Stimulated activated CD4-positive, alpha-beta T cell treated with anti-CD3 and anti-CD28 coated beads, Interleukin-15, amount 100 ng/mL, for 48 hours (primary cell): ENCODE data around the gene ASIC1.

Experiments used
- DNase-seq, 2 donors: peaks; one replicate each; pipeline ENCODE4 v3.0.0-alpha.2; 2020; ENCODE audit warnings: low read depth in 2 of 2

The ASIC1 gene

GRCh38 chr12:50084775-50085614 is 27.6 kb downstream of the ASIC1 start, which contains the start of gene SMARCD1:
TSS of gene SMARCD1 (plus strand) at chr12:50085342. CDS start at chr12:50085370, 28 bp downstream.
- DNase-seq: peak; percentile 75 to 83

GRCh38 chr12:50085615-50086072 is 28.2 kb downstream of the ASIC1 start:
- DNase-seq: peak in 1 of 2 donors; percentile 22

- DNase-seq: no peak
Measured at GRCh38 chr12:50086148-50086547, 28.8 kb downstream of the ASIC1 start.

- DNase-seq: no peak
Measured at GRCh38 chr12:50087151-50087550, 29.8 kb downstream of the ASIC1 start.

GRCh38 chr12:50087995-50088394 is 30.6 kb downstream of the ASIC1 start:
- DNase-seq: no peak

GRCh38 chr12:50088577-50089335 is 31.4 kb downstream of the ASIC1 start:
- DNase-seq: peak; percentile 39 to 46

- no peak for DNase-seq
Measured at GRCh38 chr12:50089730-50090129, 32.3 kb downstream of the ASIC1 start.

GRCh38 chr12:50090391-50090790 is 33.0 kb downstream of the ASIC1 start:
- no peak for DNase-seq

GRCh38 chr12:50097952-50098351 is 40.6 kb downstream of the ASIC1 start:
- DNase-seq: no peak

GRCh38 chr12:50099302-50100008 is 42.1 kb downstream of the ASIC1 start:
- no peak for DNase-seq

GRCh38 chr12:50100561-50100960 is 43.2 kb downstream of the ASIC1 start:
- no peak for DNase-seq

- DNase-seq: no peak
Measured at GRCh38 chr12:50101663-50102062, 44.3 kb downstream of the ASIC1 start.

- no peak for DNase-seq
Measured at GRCh38 chr12:50102131-50102531, 44.7 kb downstream of the ASIC1 start.

GRCh38 chr12:50102646-50103309 is 45.4 kb downstream of the ASIC1 start:
- DNase-seq: no peak

GRCh38 chr12:50103351-50103750 is 46.0 kb downstream of the ASIC1 start:
- DNase-seq: no peak

GRCh38 chr12:50103767-50104321 is 46.4 kb downstream of the ASIC1 start, which contains the start of gene GPD1:
TSS of gene GPD1 (plus strand) at chr12:50104008. CDS start at chr12:50104051, 43 bp downstream.
- no peak for DNase-seq

- DNase-seq: no peak
Measured at GRCh38 chr12:50104417-50105366, 47.3 kb downstream of the ASIC1 start.

GRCh38 chr12:50105913-50106450 is 48.6 kb downstream of the ASIC1 start:
- DNase-seq: no peak

GRCh38 chr12:50106907-50107306 is 49.5 kb downstream of the ASIC1 start:
- no peak for DNase-seq
